GM23338 (cell line): ENCODE data around the gene NFX1. TPM values are rescaled to one million over a fixed set of nuclear protein-coding genes. Genes with fewer than 3 reads are reported as not detected.

Experiments
- ATAC-seq: fragments of 200-7000 bp; cut with Tn5 transposase; 3 replicates; pipeline ENCODE4 v1.9.1; 2020
- DNase-seq: peaks from one replicate; pipeline ENCODE4 v3.0.0-alpha.2; 2015; ENCODE audit warnings: low spot score
- H2AFZ ChIP-seq: fragments of 200-600 bp; sonication (generic); 2 replicates; pipeline ENCODE4 v1.8.0; 2016; ENCODE audit warnings: antibody characterized with exemption, mild to moderate bottlenecking, moderate library complexity
- H3F3A ChIP-seq: fragments of 200-600 bp; sonication (generic); replicated peaks from 2 replicates; pipeline ENCODE4 v1.8.0; 2017; ENCODE audit warnings: antibody characterized with exemption, mixed run types, low read depth
- H3K27ac ChIP-seq: fragments of 200-600 bp; sonication (generic); 2 replicates; pipeline ENCODE4 v1.6.1; 2016; ENCODE audit warnings: low read depth
- H3K27me3 ChIP-seq: fragments of 200-600 bp; sonication (generic); 2 replicates; pipeline ENCODE4 v1.8.0; 2016; ENCODE audit warnings: mild to moderate bottlenecking, mixed run types, moderate library complexity; ENCODE audit not compliant: insufficient read depth
- H3K36me3 ChIP-seq: fragments of 200-600 bp; sonication (generic); 2 replicates; pipeline ENCODE4 v1.8.0; 2016; ENCODE audit warnings: mild to moderate bottlenecking; ENCODE audit not compliant: insufficient read depth
- H3K4me1 ChIP-seq: fragments of 200-600 bp; sonication (generic); 2 replicates; pipeline ENCODE4 v1.8.0; 2016; ENCODE audit warnings: mild to moderate bottlenecking, moderate library complexity; ENCODE audit not compliant: insufficient read depth
- H3K4me2 ChIP-seq: fragments of 200-600 bp; sonication (generic); 2 replicates; pipeline ENCODE4 v1.7.1; 2017; ENCODE audit warnings: mixed run types
- H3K4me3 ChIP-seq: fragments of 200-600 bp; sonication (generic); 2 replicates; pipeline ENCODE4 v1.6.1; 2016; ENCODE audit warnings: mixed run types
- H3K79me2 ChIP-seq: fragments of 200-600 bp; sonication (generic); replicated peaks from 2 replicates; pipeline ENCODE4 v1.8.0; 2017; ENCODE audit warnings: mild to moderate bottlenecking; ENCODE audit not compliant: insufficient read depth
- H3K9me2 ChIP-seq: fragments of 200-600 bp; sonication (generic); 2 replicates; pipeline ENCODE4 v1.8.0; 2017; ENCODE audit not compliant: insufficient read depth
- H4K20me1 ChIP-seq: fragments of 200-600 bp; sonication (generic); replicated peaks from 2 replicates; pipeline ENCODE4 v1.8.0; 2017; ENCODE audit warnings: mild to moderate bottlenecking; ENCODE audit not compliant: insufficient read depth
- H3K27ac Mint-ChIP-seq: 2 replicates; pipeline ENCODE4 v1.8.0; 2020; ENCODE audit warnings: inconsistent platforms, mild to moderate bottlenecking, moderate library complexity, mixed read lengths
- H3K27me3 Mint-ChIP-seq: 3 replicates; pipeline ENCODE4 v1.8.0; 2022; ENCODE audit warnings: low read depth, mild to moderate bottlenecking, moderate library complexity, mixed read lengths, inconsistent platforms; ENCODE audit not compliant: insufficient read depth, poor library complexity
- H3K36me3 Mint-ChIP-seq: 3 replicates; pipeline ENCODE4 v1.8.0; 2021; ENCODE audit warnings: low read depth, mild to moderate bottlenecking, inconsistent platforms, moderate library complexity, mixed read lengths
- H3K4me1 Mint-ChIP-seq: 3 replicates; pipeline ENCODE4 v1.8.0; 2020; ENCODE audit warnings: mild to moderate bottlenecking, inconsistent platforms, mixed read lengths
- H3K4me3 Mint-ChIP-seq: 3 replicates; pipeline ENCODE4 v1.8.0; 2021; ENCODE audit warnings: moderate library complexity, mild to moderate bottlenecking, inconsistent platforms, mixed read lengths
- H3K9me3 Mint-ChIP-seq: 3 replicates; pipeline ENCODE4 v1.8.0; 2020; ENCODE audit warnings: moderate library complexity, mild to moderate bottlenecking, inconsistent platforms, mixed read lengths
- CREB1 ChIP-seq: fragments of 250-450 bp; sonication (Bioruptor Pico); IDR thresholded peaks from 2 replicates; pipeline ENCODE4 v1.5.0; 2020; ENCODE audit warnings: low read depth, mild to moderate bottlenecking, moderate library complexity
- CTCF ChIP-seq, 2 experiments: fragments of 200-600 bp in 1 of 2; sonication (generic) in 1 of 2; conservative IDR thresholded peaks; 2 replicates each; pipeline versions ENCODE4 v1.5.1 to v1.6.1; 2016 to 2017; ENCODE audit warnings: antibody characterized with exemption in 2 of 2, low read depth in 2 of 2, mild to moderate bottlenecking in 2 of 2, moderate library complexity in 1 of 2
- ETS1 ChIP-seq: IDR thresholded peaks from 2 replicates; pipeline ENCODE4 v1.6.1; 2016; ENCODE audit warnings: antibody characterized with exemption
- EZH2 ChIP-seq: fragments of 200-600 bp; sonication (generic); IDR thresholded peaks from one replicate; pipeline ENCODE4 v1.8.0; 2017; ENCODE audit warnings: antibody characterized with exemption, mild to moderate bottlenecking, low read depth; ENCODE audit not compliant: unreplicated experiment
- EZH2phosphoT487 ChIP-seq: fragments of 200-600 bp; sonication (generic); IDR thresholded peaks from one replicate; pipeline ENCODE4 v1.8.1; 2018; ENCODE audit warnings: antibody characterized with exemption; ENCODE audit not compliant: unreplicated experiment
- POLR2AphosphoS5 ChIP-seq: IDR thresholded peaks from 2 replicates; pipeline ENCODE4 v1.6.1; 2016; ENCODE audit warnings: antibody characterized with exemption, low read depth
- ZNF114 ChIP-seq: fragments of 250-450 bp; sonication (Bioruptor Pico); IDR thresholded peaks from 2 replicates; pipeline ENCODE4 v1.5.0; 2020; ENCODE audit warnings: mild to moderate bottlenecking, moderate library complexity
- ZNF331 ChIP-seq: fragments of 250-450 bp; sonication (Bioruptor Pico); IDR thresholded peaks from 2 replicates; pipeline ENCODE4 v1.5.0; 2020; ENCODE audit warnings: low read depth, mild to moderate bottlenecking, moderate library complexity
- ZNF462 ChIP-seq: fragments of 250-450 bp; sonication (Bioruptor Pico); IDR thresholded peaks from 2 replicates; pipeline ENCODE4 v1.5.0; 2020; ENCODE audit warnings: mild to moderate bottlenecking, moderate library complexity
- polyA plus RNA-seq: library from polyadenylated mRNA; unstranded; fragments of >200 nt; fragmentation: Nextera tagmentation; extraction: Ambion mirVana; gene quantifications from 2 replicates; pipeline ENCODE4 v1.2.1, GENCODE V29; 2016
- total RNA-seq: library from RNA; depleted of rRNA; stranded (reverse); fragments of >200 nt; shearing (Covaris generic); gene quantifications from 2 replicates; pipeline ENCODE4 v1.2.3, GENCODE V29; 2014
- TF ChIP-seq, protein P1 (sequence below): IDR thresholded peaks from one replicate; pipeline ENCODE4 v1.6.1; 2018; ENCODE audit warnings: antibody characterized with exemption; ENCODE audit not compliant: unreplicated experiment

Gene NFX1
- total and polyA plus RNA-seq, 2 experiments from 2014 or later, result 13.9 to 26.1 TPM

- Histone ChIP-seq H3K4me3 (no peak overlapping the region), H3K27ac (no peak overlapping the region), H3K4me1 (no peaks in the 10 kb centered on the region), H4K20me1 (peaks cover 11% of the 10 kb centered on the region; the same call in 1 of the 2 replicates), H3K79me2 (0 out of 2 replicates have a peak, but pooled peaks cover 2% of the 10 kb centered on the region), H3K9me2 (no peaks in the 10 kb centered on the region), H3K36me3 (peaks cover 68% of the 10 kb centered on the region), H3K27me3 (no peaks in the 10 kb centered on the region), H2AFZ (no peak overlapping the region), H3K4me2 (no peak overlapping the region), H3F3A (no peaks in the 10 kb centered on the region)
- DNase-seq, result no peak
- TF ChIP-seq POLR2AphosphoS5, result no peak
- no peak for TF ChIP-seq ZNF331
- no peak for TF ChIP-seq ETS1
- TF ChIP-seq CTCF (conservative IDR thresholded peaks at IDR 0.05; ENCODE audit: low read depth in 2 of 2), result no peak
- TF ChIP-seq, protein P1, sequence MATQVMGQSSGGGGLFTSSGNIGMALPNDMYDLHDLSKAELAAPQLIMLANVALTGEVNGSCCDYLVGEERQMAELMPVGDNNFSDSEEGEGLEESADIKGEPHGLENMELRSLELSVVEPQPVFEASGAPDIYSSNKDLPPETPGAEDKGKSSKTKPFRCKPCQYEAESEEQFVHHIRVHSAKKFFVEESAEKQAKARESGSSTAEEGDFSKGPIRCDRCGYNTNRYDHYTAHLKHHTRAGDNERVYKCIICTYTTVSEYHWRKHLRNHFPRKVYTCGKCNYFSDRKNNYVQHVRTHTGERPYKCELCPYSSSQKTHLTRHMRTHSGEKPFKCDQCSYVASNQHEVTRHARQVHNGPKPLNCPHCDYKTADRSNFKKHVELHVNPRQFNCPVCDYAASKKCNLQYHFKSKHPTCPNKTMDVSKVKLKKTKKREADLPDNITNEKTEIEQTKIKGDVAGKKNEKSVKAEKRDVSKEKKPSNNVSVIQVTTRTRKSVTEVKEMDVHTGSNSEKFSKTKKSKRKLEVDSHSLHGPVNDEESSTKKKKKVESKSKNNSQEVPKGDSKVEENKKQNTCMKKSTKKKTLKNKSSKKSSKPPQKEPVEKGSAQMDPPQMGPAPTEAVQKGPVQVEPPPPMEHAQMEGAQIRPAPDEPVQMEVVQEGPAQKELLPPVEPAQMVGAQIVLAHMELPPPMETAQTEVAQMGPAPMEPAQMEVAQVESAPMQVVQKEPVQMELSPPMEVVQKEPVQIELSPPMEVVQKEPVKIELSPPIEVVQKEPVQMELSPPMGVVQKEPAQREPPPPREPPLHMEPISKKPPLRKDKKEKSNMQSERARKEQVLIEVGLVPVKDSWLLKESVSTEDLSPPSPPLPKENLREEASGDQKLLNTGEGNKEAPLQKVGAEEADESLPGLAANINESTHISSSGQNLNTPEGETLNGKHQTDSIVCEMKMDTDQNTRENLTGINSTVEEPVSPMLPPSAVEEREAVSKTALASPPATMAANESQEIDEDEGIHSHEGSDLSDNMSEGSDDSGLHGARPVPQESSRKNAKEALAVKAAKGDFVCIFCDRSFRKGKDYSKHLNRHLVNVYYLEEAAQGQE, result no peak
- TF ChIP-seq EZH2phosphoT487, result no peak
- no peak for TF ChIP-seq ZNF462 (CRISPR knock-in tag)
- no peak for TF ChIP-seq EZH2
- no peak for TF ChIP-seq CREB1 (CRISPR knock-in tag)
- no peak for TF ChIP-seq ZNF114 (CRISPR knock-in tag)
- Mint-ChIP-seq H3K4me1 (no peaks in the 10 kb centered on the region), H3K4me3 (no peak overlapping the region), H3K27ac (no peak overlapping the region), H3K36me3 (peaks cover 69% of the 10 kb centered on the region), H3K27me3 (peaks cover 6% of the 10 kb centered on the region), H3K9me3 (no peaks in the 10 kb centered on the region)
- no peak for ATAC-seq
These were observed 34.8 kb upstream of the NFX1 start for GRCh38 chr9:33255471-33255870.
